Measurements from ENCODE around the gene PTPN3.
A peak's percentile ranks its signal among the peaks of the same experiment; 100 is the strongest.
"Not testable (repeated sequence)": the region's sequence is repeated elsewhere in the genome, so short reads cannot be mapped to it uniquely, and the experiment has no call there.

PTPN3 gene

GRCh38 chr9:109385499-109385898 is 112.6 kb downstream of the PTPN3 start:
- no peak for DNase-seq

GRCh38 chr9:109383947-109384346 is 114.2 kb downstream of the PTPN3 start:
- no peak for DNase-seq

DNA sequence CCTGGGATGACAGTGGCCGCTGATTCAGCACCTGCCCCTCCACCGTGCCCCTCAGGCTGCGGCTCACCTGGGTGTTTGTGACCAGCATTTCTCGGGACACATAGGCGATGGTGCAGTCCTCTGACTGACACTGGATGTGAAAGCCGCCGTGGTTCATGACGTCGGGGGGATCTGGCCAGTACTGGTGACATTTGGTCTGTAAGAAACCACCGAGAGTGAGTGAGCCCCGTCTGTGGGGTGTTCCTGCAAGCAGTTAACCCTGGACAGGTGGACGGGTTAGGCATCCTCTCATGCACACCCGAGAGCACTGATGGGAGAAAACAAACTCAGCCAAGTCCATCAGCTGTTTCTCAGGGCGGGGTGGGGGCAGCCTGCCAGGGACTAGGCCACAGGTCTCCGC is 114.8 kb downstream of the PTPN3 start:
- no peak for DNase-seq

DNA sequence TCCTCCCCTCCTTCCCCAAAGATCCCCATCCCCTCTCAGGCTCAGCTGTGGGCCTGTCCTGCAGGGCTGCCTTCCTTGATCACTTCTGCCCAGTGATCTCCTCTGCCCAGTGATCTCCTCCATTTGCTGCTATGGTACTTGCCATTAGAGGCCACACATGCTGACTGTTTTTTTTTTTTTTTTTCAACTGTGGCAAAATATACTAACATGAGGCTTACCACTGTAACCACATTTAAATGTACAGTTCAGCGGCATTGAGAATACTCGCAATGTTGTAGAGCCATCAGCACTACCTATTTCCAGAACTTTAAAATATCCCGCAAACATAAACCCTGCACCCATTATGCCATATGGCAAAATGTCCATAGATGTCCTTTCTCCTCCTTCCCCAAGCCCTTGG is 115.5 kb downstream of the PTPN3 start:
- no peak for DNase-seq

- DNase-seq = no peak
These were observed 115.9 kb downstream of the PTPN3 start for GRCh38 chr9:109382182-109382581.

- no peak for DNase-seq
These were observed 116.9 kb downstream of the PTPN3 start for GRCh38 chr9:109381011-109381729.

DNA sequence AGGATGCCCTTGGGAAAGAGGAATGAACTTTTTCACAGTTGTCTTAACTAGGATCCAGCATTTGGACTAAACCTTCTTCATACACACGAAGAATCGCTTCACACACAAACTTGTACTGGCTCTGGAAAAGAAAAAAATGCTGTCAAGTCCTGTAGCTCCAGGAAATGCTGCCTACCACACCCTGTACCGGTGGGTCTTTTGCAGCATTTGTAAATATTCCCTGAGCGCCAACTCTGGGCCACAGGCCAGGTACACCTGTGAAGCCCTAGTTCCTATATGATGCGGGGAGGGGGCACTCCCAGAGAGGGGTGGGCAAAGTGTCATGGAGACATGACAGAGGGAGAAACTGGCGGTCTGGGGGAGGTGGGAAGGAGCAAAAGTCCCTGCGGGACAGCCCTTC is 118.6 kb downstream of the PTPN3 start:
- DNase-seq = no peak

DNA sequence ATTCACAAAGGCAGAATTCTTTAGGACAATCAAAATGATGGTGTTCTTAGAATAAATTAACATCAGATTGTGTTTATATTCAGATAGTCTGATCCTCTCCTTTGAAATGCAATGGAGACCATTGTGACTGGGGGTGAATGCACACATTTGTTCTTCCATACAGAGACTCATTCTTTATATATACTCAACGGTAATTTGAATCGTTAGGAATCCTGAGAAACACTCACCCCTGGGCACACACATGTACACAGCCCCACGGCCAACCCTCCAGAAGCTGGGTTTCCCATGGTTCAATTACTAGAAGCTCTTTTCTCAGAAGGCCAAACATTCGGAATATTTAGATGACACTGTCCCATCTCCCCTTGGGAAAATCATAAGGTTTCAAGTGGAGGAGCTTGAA is 119.8 kb downstream of the PTPN3 start:
- no peak for DNase-seq

GRCh38 chr9:109372246-109372645 is 125.9 kb downstream of the PTPN3 start:
- DNase-seq = no peak

DNA sequence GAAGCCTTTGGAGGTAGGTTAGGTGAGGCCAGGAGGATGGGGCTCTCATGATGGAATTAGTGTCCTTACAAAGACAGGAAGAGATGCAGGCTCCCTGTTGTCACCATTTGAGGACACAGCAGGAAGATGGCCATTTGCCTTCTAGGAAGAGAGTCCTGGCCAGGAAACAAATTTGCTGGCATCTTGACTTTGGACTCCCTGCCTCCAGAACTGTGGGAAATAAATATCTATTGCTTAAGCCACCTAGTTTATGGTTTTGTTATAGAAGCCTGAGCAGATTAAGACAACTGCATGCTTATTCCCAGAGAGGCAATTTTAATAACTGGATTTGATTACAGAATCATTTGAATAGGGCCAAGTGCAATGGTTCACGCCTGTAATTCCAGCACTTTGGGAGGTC is 126.7 kb downstream of the PTPN3 start:
- DNase-seq = no peak

GRCh38 chr9:109369285-109369684 is 128.8 kb downstream of the PTPN3 start:
- no peak for DNase-seq

- DNase-seq = no peak
These were observed 137.3 kb downstream of the PTPN3 start for GRCh38 chr9:109360771-109361170.

DNA sequence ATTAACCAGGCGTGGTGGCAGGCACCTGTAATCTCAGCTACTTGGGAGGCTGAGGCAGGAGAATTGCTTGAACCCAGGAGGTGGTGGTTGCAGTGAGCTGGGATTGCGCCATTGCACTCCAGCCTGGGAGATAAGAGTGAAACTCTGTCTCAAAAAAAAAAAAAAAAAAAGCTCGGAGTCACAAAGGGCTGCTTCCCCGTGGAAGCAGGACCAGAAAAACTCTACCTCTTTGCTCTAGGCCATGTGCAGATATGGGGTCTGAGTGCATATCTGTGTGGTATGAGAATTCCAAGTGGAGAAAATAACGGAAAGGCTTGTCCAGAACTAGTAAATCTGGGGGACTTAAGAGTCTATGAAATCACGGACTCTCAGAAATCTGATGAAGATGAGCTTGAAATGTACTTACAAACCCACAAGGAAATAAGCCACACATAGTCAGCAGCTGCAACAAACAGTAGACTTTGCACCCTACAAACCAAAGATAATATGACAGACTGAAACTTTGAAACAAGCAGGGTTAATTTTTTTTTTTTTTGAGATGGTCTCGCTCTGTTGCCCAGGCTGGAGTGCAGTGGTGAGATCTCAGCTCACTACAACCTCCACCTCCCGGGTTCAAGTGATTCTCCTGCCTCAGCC is 139.0 kb downstream of the PTPN3 start:
- DNase-seq = not testable (repeated sequence)

DNA sequence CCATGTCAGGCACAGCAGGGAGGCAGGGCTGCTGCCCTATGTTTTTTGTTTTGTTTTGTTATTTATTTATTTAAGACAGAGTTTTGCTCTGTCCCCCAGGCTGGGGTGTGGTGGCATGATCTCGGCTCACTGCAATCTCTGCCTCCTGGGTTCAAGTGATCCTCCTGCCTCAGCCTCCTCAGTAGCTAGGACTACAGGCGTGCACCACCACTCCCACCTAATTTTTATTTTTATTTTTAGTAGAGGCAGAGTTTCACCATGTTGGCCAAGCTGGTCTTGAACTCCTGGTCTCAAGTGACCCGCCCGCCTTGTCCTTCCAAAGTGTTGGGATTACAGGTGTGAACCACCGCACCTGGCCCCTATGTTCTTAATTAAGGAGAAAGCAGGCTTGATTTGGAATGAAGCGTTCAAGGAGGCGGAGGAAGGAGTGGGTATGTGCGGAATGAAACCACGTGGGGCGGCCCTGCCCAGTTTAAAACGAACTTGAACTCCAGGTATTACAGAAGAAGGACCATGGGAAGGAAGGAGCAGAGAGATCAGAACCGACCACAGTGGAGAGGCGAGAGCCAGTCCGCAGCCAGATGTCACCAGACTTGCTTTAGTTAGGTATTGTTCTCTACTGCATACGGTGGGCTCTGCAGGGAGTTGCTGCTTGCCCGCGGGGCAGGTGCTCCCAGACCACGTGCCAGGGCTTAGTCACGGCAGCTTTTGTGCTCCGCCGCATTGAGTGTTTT is 142.4 kb downstream of the PTPN3 start:
- peak; percentile 10 to 44 for DNase-seq

- DNase-seq = no peak
These were observed 143.9 kb downstream of the PTPN3 start for GRCh38 chr9:109354190-109354589.

DNA sequence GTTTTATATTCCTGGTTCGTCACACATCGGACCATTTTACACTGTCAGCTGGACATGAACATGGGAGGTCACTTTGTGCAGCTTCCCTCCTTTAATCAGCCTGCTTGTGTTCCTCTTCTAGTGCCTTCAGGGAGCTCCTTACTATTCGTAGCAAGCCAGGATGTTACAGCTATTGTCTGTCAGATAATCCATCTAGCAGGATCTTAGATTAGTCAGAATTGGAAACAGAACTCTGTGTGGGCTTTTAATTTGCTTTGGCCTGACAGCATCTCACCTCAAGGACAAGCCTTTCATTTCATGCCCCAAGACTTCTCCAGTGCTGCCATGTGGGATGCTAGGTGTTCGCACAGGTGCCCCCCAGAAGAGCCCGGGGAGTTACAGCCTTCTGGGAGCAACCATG is 147.1 kb downstream of the PTPN3 start:
- no peak for DNase-seq

DNA sequence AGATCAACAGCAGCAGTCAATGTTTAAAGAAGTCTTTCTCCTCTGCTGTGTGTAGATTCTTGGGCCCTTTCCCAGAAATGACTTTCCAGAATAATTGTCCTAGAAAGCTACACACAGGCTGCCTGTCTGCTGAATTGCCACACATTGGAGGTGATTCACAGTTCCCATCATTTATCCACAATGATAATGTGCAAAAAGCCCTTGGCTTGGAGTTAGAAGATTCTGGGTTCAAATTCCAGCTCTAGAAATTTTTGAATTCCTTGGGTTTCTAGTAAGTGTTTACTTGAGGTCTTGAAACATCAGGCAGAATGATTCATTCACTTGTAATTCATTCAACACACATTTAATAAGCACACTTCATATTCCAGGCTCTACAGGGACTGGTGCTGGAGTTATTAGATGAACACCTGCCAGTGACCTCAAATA is 148.7 kb downstream of the PTPN3 start:
- no peak for DNase-seq

DNA sequence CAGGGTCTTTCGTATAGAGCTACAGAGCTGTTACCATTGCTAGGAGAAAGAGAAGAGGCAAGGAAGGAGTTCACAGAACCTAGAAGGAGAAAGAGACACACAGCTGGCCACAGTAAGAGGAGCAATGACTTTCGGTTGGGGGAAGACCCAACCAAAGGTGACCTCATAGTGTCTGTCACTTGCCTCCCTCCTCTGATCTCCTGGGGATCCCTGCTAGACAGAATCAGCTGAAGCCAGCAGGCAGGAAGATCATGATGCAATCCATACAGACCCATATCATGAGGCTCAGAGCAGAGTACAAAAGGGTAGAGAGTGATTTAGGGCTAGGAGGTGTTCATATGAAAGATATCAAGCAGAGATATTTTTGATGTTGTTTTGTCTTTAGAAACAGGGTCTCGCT is 151.2 kb downstream of the PTPN3 start:
- DNase-seq = no peak

- no peak for DNase-seq
These were observed 153.2 kb downstream of the PTPN3 start for GRCh38 chr9:109344866-109345265.

- no peak for DNase-seq
These were observed 155.2 kb downstream of the PTPN3 start for GRCh38 chr9:109342878-109343277.

DNA sequence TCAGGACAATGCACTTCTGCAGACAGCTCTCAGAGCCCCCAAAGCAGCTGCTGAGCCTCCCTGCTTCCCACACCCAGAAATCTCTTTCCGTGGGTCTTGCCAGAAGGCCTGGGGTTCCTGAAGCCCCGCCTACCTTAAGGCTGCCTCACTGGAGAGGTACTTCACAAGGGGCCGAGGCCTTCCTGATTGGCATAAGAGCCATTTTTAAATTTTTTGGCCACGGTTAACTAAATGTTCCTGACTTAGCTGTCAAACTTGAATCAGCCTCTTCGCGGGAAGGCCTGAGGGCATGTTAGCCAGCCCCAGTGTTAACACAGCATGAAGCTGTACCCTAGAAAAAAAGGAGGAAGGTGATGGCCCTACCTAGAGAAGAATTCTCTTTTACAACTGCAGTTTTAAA is 156.5 kb downstream of the PTPN3 start:
- no peak for DNase-seq

- not testable (repeated sequence) for DNase-seq
These were observed 157.1 kb downstream of the PTPN3 start for GRCh38 chr9:109340979-109341378.

DNA sequence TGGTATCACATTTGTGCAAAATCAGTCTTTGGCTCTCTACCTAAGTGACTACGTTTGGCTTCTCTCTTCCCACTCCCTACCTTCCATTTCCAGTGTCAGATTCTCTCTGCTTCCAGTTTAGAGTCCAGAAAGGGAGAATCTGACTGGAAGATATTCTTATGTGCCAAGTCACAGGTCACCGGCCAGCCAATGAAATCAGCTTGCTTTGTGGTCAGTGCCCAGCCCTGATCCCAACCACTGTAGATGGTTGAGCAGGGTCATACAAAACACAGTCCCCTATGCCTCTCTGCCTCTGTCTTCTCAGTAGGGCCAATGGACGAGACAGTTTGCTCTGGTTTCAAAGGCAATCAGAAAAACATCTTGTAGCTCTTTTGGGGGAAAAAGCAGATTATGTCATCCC is 161.7 kb downstream of the PTPN3 start:
- no peak for DNase-seq

GRCh38 chr9:109335929-109336328 is 162.2 kb downstream of the PTPN3 start:
- DNase-seq = no peak
